NCI-H524 (cell line): ENCODE results near the gene KAZN.
A peak's percentile ranks its signal among the peaks of the same experiment; 100 is the strongest.

Experiments used
- DNase-seq, 2 experiments: peaks; one replicate each; lab custom pipeline; 2025; lab: John Stamatoyannopoulos, UW

The KAZN gene

DNA sequence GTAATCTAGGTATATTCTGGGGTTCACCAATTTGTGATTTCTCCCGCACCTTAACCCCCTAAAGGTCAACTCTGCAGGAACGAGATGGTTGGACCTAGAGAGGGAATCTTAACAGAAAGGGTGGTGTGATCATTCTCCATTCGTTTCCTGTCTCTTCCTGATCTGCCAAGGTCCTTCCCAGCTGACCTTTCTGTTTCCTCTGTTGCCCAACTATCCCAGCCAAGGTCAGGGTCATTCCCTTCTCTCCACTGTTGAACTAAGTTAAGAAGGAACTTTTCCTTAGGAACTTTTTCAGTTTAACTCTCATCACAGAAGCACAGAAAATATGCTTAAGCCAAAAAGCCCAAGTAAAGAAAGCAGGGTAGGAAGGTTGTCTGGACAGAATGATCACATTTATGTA lies 49.3 kb downstream of the KAZN start:
- DNase-seq: no peak

DNA sequence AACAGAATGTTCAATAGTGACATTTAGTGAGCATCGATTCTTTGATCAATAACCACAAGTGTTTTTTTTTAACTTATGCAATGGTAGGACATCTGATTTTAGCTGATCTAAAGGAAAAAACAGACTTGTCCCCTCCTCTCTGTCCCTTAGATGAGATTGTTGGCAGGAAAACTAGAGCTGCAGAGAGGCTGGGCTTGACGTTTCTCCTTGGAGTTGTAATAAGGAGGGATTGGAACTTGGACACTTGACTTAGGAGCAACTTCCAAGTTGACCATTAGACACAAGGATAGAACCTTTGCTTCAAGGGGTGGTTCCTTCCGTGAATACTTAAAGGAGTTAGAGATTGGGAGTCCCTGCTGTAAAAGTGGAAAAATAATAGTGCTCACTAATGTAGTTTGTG lies 49.9 kb downstream of the KAZN start:
- DNase-seq: no peak

GRCh38 chr1:14648896-14649855 lies 50.7 kb downstream of the KAZN start:
- no peak for DNase-seq

DNA sequence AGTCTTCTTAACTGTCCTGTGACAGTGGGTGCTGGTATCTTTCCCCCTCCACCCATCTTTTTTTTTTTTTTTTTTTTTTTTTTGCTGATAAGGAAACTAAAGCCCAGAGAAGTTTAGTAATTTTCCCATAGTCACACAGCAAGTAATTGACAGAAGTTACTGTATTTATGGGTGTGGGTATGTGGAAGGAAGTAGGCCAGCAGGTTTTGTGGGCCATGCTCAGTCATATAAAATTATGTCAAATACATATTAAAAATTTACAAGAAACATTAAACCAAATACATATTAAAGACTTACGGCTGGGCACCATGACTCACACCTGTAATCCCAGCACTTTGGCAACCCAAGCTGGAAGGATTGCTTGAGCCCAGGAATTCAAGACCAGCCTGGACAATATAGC lies 51.5 kb downstream of the KAZN start:
- no peak for DNase-seq

DNA sequence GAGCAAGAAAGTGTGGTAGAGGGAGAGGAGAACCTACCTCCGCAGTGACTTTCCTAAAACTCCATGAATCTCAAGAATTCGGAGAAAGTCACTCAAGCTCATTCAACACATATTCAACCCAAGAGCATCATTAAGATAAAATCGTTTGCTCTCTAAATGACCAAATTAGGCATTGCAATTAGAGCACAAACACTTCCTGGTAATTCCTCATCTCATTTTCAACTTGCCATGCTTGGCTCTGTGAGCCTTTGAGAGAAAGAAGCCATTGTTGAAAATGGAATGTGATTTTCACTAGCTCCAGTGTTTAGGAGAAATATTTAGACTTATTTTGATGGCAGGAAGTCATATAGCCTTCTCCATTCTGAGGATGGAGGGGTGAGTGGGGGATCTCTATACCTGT lies 52.5 kb downstream of the KAZN start:
- DNase-seq: no peak

GRCh38 chr1:14652840-14653239 lies 54.4 kb downstream of the KAZN start:
- no peak for DNase-seq

- DNase-seq: no peak
Measured at GRCh38 chr1:14653461-14653960, 55.0 kb downstream of the KAZN start.

GRCh38 chr1:14654554-14654953 lies 56.1 kb downstream of the KAZN start:
- DNase-seq: no peak

GRCh38 chr1:14655385-14655784 lies 56.9 kb downstream of the KAZN start:
- DNase-seq: peak in 1 of 2 experiments; percentile 23

DNA sequence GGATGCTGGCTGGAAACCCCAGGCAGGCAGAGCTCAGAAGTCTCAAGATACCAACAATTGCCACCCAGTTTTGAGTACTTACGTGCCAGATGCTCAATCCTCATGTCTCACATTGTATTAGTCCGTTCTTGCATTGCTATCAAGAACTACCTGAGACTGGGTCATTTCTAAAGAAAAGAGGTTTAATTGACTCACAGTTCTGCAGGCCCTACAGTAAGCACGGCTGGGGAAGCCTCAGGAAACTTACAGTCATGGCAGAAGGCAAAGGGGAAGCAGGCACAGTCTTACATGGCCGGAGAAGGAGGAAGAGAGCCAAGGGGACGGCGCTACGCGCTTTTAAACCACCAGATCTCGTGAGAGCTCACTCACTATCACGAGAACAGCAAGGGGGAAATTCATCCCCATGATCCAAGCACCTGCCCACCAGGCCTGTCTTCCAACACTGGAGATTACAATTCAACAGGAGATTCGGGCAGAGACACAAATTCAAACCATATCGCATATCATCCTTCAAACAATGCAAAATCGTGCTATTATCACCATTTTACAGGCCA lies 58.0 kb downstream of the KAZN start:
- no peak for DNase-seq

DNA sequence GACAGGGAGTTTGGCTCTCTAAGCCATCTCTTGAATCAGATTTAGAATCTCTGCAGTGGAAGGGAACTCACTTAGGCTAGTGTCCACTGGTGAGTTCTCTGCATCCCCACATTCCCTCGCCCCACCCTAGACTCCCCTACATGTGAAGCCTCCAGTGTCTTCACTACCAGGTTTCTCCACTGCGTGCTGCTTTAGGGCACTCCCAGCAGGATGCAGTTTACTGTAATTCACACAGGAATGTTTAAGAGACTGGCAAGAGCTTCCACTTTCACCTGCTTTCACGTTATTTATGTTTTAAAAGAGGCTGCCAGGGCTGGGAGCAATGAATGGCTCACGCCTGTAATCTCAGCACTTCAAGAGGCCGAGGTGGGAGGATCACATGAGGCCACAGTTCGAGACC lies 60.2 kb downstream of the KAZN start:
- DNase-seq: no peak

DNA sequence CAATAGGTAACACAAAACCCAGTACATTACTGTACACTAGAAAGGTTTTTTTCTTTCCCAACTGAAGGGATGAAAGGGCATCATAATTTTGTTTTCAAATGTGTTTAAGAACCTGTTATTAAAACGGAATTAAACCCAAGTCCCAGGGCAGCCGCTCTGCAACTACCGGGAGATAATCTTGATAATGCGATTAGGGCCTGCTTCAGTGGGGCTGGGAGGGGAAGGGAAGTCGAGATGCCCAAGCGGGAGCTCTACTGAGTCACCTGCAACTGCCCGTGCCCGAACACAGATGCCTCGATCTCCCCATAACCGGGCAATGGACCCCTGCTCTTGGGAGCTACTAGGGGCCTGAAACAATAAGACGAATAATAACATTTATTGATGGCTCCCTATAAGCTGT lies 61.4 kb downstream of the KAZN start:
- peak; percentile 55 to 77 for DNase-seq

GRCh38 chr1:14660801-14661200 lies 62.3 kb downstream of the KAZN start:
- no peak for DNase-seq

GRCh38 chr1:14661222-14661621 lies 62.7 kb downstream of the KAZN start:
- peak in 1 of 2 experiments; percentile 72 for DNase-seq

DNA sequence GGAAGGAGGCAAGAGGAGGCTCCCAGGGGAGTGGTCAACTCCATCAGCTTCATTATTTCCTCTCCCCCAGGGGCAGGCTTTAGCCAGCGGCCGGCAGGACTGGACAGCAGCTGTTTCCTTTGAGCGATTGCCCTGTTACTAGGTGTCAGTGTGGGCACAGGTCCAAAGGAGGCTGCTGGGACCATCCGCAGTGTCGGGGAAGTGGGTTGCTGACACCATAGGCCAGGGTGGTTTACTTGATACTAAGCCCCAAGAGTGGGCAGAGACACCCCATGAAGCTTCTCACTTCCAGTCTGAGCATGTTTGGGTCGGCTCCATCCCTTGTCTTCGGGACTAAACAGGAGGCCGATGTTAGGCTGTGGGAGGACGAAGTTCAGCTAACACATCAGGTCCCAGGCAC lies 63.6 kb downstream of the KAZN start:
- no peak for DNase-seq

GRCh38 chr1:14663773-14664172 lies 65.3 kb downstream of the KAZN start:
- DNase-seq: no peak

DNA sequence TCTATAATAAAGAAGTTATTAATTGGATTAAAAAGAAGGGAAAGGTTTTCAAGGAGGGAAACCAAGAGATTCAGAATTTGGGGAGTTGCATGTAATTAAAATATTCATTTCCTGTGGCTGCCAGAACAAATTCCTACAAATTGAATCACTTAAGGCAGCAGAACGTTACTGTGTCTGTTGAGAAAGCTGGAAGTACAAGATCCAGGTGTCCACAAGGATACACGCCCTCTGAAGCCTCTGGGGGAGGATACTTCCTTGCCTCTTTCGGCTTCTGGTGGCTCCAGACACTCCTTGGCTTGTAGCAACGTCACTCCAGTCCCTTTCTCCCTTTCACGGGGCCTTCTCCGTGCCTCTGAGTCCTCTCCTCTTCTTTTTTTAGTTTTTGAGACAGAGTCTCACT lies 67.9 kb downstream of the KAZN start:
- DNase-seq: no peak

- DNase-seq: peak in 1 of 2 experiments; percentile 62
Measured at GRCh38 chr1:14666962-14667650, 68.6 kb downstream of the KAZN start.

DNA sequence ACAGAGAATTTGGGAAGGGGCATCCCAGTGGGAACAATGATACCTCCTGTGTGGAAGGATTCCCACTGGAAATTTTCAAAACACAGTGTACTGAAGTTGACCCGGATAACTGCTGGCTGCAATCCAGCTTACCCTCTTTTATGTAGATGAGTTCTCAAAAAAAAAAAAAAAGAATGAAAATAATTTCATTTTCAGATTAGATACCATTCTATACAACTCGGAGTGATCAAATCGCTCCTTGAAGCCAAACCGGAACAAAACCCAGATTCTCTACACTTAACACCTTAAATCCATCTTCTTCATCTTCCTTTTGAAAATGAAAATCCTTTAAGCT lies 69.1 kb downstream of the KAZN start:
- no peak for DNase-seq

DNA sequence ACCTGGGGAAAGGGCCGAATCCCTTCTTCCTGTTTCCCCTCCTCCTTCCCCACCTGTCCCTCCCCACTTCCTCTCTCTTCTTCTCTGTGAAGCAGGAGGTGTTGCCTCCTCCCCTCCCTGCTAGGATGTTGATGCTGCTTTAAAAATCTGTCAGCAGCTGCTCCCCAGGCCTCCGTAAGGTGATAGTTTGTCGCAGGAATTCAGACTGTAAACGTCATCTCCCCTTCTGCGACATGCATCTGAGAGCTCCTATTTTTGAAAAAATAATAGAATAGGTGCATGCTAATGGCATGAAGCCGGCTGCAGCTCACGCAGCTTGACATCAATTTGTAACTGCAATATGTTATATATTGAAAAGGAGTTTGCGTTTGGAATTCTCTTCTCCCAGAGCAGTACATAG lies 70.1 kb downstream of the KAZN start:
- DNase-seq: peak in 1 of 2 experiments; percentile 30

- no peak for DNase-seq
Measured at GRCh38 chr1:14672005-14672404, 73.5 kb downstream of the KAZN start.

DNA sequence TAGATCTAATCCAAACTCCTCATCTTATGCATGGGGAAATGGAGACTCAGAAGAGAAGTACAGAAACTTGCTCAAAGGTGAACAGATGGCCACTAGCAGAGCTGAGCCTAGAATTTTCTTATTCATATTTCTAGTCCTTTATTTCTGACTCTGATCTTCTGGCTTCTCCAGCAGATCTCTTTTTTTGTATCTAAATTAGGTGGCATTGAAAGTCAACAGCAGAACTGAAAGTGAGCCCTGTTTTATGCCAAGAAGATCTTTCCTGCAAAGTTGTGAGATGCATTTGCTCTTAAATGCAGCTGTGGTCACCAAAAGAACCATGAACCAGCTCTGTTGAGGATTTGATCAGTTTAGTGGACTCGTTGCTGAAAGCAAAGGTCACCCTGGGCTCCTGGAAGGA lies 75.5 kb downstream of the KAZN start:
- DNase-seq: no peak

DNA sequence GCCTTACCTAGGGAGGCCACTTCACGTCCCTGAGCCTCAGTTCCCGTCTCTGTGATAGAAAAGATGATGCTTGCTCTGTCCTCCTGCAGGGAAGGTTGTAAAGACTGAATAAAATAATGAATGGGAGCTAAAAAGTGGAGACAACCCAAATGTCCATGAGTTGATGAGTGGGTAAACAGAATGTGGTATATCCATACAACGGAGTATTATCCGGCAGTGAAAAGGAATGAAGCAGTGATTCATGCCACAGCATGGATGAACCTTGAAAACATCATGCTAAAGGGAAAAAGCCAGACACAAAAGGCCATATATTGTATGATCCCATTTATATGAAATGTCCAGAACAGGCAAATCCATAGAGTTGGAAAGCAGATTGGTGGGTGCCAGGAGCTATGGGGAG lies 77.9 kb downstream of the KAZN start:
- no peak for DNase-seq
